Liver (tissue), 3 donors: ENCODE measurements around the gene CDK5.

Source experiments
- CTCF ChIP-seq: fragments of 150-350 bp; IDR thresholded peaks from 2 replicates; pipeline ENCODE4 v1.5.1; 2017; ENCODE audit warnings: improper control_type of control experiment, low read depth, low read length; ENCODE audit not compliant: missing input control
- MAX ChIP-seq: IDR thresholded peaks from 2 replicates; pipeline ENCODE4 v1.6.1; 2016; ENCODE audit warnings: antibody characterized with exemption
- RAD21 ChIP-seq, 2 donors: IDR thresholded peaks; 2 replicates each; pipeline ENCODE4 v1.6.1; 2016; ENCODE audit warnings: antibody characterized with exemption in 2 of 2, mild to moderate bottlenecking in 2 of 2
- RXRA ChIP-seq, 2 donors: IDR thresholded peaks; 2 replicates each; pipeline ENCODE4 v1.6.1; 2017 to 2018; ENCODE audit warnings: antibody characterized with exemption in 2 of 2, mild to moderate bottlenecking in 1 of 2
- YY1 ChIP-seq: IDR thresholded peaks from 2 replicates; pipeline ENCODE4 v1.6.1; 2016; ENCODE audit warnings: antibody characterized with exemption, mild to moderate bottlenecking
- TF ChIP-seq, protein P1 (sequence below): IDR thresholded peaks from 2 replicates; pipeline ENCODE4 v1.6.1; 2016; ENCODE audit warnings: antibody characterized with exemption, mild to moderate bottlenecking
- donor health status: healthy.
- donor health status: healthy.

DNA sequence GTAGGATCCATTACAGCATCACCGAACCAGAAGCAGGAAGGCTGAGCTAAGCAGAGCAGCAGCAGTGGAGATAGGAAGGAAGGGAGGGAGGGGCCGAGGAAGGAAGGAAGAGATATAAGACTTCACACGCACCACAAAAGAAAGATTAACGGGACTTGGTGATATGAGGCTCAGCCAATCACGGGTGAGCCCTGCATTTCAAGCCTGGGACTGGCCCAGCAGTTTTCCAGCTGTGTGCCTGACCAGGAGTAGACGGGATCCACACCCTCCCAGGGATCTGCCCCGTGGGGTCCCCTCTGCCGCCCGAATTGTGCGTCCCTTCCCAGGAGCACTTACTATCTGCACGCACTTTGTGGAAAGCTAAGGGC lies 49.6 kb downstream of the CDK5 start:
- TF ChIP-seq CTCF (no peak), YY1 (no peak), MAX (peak; percentile 46), RXRA (IDR thresholded peaks at IDR 0.05) (no peak), RAD21 (IDR thresholded peaks at IDR 0.05) (no peak)
- TF ChIP-seq, protein P1, sequence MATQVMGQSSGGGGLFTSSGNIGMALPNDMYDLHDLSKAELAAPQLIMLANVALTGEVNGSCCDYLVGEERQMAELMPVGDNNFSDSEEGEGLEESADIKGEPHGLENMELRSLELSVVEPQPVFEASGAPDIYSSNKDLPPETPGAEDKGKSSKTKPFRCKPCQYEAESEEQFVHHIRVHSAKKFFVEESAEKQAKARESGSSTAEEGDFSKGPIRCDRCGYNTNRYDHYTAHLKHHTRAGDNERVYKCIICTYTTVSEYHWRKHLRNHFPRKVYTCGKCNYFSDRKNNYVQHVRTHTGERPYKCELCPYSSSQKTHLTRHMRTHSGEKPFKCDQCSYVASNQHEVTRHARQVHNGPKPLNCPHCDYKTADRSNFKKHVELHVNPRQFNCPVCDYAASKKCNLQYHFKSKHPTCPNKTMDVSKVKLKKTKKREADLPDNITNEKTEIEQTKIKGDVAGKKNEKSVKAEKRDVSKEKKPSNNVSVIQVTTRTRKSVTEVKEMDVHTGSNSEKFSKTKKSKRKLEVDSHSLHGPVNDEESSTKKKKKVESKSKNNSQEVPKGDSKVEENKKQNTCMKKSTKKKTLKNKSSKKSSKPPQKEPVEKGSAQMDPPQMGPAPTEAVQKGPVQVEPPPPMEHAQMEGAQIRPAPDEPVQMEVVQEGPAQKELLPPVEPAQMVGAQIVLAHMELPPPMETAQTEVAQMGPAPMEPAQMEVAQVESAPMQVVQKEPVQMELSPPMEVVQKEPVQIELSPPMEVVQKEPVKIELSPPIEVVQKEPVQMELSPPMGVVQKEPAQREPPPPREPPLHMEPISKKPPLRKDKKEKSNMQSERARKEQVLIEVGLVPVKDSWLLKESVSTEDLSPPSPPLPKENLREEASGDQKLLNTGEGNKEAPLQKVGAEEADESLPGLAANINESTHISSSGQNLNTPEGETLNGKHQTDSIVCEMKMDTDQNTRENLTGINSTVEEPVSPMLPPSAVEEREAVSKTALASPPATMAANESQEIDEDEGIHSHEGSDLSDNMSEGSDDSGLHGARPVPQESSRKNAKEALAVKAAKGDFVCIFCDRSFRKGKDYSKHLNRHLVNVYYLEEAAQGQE, result no peak
